ENCODE data around the gene EIF3K.

EIF3K gene

DNA sequence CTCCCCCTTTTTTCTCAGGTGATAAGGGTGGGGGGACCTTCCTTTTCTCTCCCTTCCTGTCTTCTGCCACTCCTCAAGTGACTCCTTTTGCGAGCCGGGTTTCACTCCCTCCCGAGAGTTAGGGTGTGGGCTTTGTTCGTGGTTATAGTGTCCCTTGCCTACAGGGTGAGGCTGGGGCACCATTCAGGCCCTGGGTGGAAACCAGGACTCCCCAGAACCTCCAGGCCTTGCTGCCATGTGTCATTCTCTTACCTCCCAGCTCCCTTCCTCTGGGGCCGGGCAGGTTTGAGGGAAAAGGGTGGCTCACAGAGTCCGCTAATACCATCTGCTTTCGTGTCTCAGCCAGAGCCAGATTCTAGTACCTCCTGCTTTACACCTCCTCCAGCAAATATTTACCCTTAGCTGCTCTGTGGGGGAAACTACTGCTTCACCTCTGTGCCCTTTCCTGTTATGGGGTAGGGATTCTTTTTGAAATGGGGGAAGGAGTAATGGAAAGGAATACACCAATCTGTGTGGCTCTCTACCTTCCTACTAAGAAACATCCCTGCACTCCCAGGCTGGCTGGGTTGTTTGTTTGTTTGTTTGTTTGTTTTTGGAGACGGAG is 31.3 kb downstream of the EIF3K start:
- no peak for DNase-seq

DNA sequence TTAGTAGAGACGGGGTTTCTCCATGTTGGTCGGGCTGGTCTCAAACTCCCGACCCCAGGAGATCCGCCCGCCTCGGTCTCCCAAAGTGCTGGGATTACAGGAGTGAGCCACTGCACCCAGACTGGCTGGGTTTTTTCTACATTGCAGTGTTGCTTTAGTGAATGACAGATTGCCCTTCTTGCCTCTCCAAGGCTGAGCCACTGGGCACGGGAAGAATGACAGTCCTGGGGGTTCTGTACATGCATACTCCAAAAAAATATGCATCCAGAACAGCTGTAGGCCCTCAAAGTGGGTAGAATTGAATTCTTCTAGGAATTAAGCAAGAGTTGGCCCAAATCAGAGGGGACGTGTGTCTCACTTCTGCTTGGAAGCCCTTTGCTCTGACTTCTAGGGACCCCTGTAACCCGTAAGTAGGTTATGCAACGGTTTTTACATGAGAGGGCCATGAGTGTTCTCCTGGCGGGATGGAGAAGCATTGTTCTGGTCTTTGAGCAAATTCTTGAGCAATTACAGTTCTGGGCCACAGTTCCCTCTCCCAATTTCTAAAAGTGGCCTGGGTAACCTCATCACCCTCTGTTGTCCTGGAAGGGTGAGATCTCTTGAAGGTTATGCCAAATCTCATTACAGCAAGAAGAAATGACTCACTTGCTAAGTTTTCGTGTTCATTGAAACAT is 32.1 kb downstream of the EIF3K start:
- peak; percentile 61 for DNase-seq

DNA sequence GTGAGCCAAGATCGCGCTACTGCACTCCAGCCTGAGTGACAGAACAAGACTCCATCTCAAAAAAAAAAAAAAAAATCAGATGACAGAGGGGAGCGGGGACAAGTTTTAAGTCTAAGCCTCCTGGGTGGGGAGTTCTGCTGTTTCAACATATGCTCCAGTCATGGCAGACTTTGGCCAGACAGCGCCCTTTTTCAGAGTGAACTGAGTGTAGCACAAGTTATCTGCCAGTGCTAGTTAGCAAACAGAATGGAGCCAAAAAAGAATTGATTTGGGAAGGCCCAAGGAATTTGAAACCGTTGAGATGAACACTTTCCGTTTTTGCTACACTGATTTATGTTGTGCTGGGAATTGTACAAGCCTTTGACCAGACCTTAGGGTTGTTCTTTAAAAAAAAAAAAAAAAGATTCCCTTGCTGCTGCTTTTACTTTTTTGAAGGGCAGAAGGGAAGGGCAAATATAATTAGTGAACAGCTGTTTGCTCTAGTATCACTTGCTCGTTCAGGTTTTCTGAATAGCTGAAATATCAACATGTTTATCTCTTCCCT is 34.1 kb downstream of the EIF3K start:
- no peak for DNase-seq

DNA sequence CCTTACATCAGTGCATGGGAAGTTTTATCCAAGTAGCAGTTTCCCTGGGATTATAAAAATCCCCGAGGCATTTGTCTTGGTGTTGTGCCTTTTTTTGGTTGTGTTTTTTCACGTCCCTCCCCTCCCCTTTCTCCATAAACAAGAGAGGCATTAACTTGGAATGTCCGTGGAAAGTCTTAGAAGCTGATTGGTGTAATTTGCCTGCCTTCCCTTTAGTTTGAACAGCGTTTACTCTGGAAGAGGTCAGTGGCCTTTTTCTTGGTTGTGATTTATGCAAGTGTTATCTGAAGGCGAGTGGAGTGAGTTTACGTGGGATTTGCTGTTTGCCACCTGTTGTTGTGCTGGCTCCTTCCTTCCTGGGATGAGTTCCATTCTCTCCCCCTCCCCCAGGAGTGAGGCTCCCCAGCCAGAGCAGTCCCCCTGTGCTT is 35.7 kb downstream of the EIF3K start:
- peak; percentile 63 for DNase-seq

DNA sequence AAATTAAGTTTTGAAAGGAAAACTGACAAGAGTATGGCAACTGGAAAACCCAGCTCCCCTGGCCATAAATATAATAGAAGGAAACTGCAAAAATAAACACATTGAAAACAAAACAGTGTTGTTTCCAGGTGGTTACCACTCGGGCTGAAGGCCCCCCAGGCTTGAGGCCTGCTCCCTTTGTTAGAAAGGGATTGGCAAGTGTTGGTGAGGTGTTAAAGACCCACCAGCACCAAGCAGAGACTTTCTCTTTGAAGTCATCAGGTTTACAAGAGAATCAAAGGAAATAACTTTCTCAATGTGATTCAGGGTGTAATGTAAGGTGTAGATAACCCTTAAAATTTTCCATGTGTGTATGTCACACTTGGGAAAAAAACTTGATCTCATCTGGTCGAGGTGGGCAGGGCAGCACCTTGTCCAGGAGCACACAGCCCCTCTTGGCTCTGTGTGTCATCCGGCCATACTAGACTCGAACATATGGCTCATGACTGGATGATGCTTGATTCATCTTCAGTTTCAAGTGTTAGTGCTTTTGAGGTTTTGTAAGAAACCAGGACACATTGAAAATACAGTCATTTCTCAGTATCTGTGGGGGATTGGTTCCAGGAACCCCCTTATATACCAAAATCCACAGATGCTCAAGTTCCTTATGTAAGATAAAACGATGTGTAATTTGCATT is 36.3 kb downstream of the EIF3K start:
- no peak for DNase-seq

DNA sequence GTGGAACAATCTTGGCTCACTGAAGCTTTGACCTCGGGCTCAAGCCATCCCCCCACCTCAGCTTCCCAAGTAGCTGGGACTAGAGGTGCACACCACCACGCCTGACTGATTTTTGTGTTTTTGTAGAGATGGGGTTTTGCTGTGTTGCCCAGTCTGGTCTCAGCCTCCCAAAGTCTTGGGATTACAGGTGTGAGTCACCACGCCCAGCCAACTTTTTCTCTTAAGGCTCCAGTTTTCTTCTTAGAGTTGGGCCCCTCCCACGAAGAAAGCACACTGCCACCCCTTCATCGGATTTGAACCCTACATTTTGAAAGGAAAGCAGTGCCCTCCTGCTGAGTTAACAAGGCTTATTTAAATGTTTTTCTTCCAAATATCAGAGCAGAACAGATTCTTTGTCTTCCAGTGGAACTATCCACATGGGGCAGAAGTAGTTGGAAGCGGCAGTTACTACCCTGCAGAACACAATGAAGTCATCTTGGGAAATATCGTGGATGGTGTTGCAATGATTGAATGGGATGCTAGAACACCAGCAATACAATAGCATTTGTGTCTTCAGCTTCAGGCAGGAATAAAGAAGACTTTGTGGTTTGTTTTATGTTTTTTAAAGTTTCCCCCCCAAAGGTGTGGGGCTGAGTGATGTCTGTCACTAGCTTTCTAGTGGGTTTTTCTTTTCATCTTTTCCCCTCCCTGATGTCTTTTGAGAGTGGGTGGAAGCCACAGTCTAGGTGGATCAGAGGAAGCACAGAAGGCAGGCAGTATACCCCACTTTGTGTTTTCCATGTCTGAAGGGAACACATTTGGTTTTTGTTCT is 37.4 kb downstream of the EIF3K start:
- DNase-seq, result peak; percentile 75

DNA sequence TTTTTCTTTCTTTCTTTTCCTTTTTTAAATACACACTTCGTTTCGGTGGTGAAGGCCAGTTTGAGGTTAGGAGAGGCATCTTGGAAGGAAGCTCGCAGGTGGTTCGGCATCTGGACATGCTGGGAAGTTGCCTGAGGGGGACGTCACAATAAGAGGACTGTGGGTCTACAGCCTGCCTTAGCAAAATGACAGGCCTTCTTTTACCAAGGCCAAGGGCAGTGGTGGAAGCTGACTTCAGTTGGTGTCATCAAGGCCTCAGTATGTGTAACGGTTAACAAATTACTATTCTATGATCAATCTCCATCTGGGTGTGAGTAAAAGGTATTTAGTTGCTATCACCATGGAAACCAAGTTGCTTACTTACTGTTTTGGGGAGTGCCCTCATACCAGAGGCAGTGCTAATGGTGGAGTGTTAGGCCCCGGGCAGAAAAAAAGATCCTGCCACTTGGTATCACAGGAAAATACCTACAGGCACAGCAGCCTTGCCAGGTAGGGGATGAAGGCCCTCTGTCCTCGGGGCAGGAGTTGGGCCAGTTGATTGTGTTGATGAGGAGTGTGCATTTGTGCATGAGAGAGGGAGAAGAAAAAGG is 38.7 kb downstream of the EIF3K start:
- peak; percentile 88 for DNase-seq

DNA sequence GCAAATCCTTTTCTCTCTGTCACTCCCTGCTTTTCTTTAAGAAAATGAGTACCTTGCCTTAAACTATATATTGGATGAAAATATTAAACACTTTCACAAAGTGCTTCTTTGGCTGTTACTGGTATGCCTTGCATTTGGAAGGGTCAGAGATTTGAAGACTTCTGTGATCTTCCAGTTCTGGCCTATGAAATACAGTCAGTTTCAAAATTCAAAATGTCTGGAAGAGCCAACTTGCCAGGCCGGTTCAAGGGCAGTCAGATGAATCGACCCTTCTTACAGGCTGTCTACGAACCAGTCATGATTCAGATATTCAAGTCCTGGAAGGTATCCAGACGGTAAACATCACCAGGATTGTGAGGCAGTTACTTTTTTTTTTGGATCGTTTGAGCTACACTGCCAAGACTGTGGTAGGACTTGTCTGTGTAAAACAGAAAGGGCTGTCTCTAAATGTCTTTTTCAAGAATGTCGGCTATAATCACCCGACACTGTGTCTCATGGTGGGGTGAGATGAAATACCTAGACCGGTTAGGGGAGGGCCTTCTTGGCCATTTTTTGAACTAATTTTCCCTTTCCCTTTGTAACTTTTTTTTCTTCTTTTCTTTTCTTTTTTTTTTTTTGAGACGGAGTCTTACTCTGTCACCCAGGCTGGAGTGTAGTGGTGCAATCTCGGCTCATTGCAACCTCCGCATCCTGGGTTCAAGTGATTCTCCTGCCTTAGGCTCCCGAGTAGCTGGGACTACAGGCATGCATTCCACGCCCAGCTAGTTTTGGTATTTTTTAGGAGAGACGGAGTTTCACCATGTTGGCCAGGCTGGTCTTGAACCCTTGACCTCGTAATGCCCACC is 39.7 kb downstream of the EIF3K start:
- DNase-seq, result peak; percentile 100

DNA sequence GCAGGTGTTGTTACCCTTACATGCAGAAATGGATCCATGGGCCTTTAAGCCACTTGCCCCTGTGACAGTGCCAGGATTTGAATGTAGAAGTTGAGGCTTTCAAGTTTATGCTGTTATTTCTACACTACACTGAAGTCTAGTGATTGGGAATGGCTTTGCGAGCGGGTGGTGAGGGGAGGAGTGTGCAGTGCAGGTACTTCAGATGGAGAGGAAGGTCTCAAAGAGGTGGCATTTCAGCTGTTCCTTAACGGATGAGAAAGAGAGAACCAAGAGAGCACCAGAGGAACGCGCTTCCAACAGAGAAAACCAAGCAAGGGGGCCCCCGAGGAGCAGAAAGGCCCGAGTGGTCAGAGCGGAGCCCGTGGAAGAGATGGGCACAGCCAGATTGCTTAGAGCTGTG is 41.7 kb downstream of the EIF3K start:
- DNase-seq, result no peak

DNA sequence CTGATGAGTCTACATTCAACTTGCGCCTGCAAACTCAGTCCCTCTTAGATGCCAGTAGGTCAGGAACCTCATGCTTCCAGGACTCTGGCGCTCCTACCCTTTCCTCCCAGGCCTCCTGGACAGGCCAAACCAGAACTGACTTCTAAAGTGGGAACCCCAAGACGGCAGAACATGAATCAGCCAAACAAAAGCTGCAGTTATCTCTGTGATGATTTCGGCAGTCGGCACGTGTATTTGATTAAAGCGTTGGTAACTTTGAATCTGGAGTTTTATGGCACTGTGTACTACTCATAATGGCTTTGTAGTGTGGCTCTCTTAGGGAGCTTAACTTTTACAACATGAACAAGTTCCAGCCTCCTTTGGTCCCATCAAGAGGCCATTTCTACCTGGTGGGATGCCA is 42.1 kb downstream of the EIF3K start:
- no peak for DNase-seq

DNA sequence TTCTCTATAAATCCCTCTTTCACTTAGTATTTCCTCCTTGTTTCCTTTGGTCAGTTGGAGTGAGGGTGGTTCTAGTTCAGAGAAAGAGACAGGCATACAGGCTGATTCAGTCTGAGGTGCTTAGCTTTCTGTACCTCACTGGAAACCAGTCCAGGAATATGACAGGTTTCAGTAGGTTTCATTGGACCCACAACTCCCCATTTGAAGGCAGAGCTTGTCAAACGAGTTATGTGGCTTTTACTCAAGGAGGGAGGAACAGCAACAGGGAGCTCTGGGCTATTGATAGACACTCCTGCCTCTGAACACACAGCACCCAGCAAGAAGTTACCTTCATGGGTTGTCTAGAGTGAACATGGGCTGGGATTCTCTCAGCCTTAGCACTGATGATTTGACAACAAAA is 43.0 kb downstream of the EIF3K start:
- no peak for DNase-seq

DNA sequence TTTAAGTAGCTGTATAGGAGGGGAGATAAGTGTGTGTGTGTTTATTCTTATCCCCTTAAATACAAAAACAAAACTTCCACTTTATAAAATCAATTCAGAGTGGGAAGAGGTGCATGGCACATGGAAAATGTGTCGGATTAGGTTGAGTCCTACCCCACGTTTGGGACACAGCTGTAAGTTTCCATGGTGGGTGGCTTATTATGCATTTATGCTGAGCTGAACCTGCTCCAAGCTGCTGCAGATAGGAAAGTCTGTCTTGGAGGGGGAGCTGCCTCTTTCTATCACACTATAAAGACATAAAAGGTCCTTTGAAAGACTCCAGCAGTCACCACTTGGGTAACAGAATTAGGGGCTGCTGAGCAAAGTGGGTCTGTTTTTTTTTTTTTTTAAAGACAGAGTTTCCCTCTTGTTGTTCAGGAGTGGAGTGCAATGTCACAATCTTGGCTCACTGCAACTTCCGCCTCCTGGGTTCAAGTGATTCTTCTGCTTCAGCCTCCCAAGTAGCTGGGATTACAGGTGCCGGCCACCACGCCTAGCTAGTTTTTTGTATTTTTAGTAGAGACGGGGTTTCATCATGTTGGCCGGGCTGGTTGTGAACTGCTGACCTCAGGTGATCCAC is 43.7 kb downstream of the EIF3K start:
- DNase-seq, result no peak

DNA sequence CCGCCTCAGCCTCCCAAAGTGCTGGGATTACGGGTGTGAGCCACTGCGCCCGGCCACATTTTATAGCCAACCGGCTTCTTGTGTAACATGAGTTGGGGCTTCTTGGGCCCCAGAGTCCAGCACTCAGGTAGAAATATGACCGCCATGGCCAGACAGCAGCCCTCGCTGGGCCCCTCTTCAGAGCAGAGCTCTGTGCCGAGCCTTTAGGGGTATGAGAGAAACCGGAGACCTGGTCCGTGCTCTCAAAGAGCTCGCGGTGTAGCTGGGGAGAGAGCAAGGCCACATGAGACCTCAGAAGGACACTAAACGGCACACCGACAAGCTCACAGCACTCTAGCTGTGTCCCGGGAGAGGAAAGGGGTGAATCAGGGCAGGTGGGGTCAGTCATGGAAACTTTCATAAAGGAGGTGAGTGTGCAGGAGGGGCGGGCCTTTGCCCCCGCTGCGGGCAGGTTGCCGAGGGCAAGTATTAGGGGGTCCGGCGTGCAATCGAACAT is 44.2 kb downstream of the EIF3K start:
- DNase-seq, result no peak

DNA sequence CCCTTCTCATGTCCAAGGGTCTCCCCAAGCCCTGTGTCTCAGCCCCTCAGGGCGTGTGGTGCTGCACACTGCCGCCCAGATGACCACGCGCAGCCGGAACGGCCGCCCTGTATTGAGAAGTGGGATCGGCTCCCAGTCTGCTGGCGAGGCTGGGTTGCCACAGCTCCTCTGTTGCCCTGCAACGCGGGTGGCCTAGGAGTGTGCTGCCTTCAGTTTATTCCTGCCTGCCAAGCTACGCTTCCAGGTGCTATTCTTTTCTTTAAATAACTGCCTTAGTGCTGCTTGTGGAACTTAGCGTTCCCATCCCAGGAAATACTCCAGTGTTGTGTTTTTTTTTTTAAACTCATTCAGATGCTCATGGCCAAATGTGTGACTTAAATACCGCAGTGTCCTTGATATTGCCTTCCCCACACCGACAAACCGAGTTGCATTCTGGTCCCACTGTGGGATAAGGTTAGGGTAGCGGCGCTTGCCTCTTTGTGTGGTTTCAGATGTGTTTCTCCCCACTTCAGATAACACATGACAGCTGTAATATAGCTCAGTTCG is 45.0 kb downstream of the EIF3K start:
- no peak for DNase-seq

DNA sequence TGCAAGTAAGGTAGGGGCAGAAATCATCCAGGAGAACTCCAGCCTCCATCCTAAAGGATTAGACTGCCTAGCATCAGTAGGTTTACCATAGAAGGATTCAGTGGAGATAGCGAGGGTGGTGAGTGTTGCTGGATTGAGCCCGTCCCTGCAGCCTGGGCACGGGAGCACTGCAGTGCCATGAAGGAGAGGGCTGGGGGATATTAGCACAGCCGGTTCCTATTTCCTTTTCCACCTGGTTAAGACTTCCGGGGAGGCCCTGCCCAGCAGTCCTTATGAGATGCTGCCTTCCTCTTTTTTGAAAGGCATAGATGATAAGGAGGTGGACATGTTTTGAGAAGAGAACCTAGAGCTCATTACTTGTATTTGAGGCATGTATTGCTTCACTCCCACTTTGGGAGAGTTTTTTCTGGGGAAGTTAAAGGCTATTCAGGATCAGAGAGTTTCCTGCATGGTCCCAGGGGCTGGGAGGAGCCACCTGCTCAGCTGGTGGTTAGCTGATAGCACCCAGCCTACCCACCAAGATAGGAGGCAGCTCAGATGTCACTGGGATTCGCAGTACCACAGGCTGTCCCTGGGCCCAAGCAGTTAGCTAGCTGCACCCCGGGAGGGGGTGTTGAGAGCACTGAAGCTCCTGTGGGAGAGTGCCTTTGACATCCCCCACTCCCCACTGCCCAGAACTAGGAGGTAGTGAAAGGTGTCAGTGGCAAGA is 45.7 kb downstream of the EIF3K start:
- DNase-seq, result no peak

DNA sequence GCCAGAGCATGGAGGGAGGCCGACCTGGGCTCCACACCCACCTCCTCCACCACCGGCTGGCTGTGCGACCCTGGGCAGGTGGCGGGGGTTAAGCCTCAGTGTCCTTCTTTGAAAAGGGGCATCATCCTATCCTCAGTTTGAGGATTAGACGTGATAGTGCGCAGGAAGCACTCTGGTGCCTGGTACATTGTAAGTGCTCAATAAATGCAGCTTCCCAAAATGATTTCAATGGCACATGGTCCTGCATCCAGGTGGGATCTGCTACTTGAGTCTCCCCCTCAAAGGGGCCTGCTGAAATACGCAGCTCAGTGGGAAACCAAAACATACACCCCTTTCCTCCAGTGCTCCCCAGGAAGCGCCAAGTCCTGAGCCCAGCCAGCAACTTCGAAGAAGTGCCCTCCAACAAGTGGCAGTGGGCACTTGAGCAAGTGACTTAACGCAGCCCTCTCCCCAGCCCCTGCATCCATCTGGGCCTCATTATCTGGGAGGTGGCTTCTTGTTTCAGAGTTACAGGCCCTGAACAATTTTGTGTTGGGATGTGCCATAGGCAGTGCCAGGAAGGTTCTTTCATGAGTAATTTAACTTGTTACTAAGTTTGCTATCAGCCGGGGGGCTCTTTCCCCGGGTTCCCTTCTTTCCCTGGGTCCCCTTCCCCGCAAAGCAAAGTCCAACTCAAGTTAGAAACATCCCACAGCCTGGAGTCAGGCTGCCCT is 46.4 kb downstream of the EIF3K start:
- peak; percentile 48 for DNase-seq

DNA sequence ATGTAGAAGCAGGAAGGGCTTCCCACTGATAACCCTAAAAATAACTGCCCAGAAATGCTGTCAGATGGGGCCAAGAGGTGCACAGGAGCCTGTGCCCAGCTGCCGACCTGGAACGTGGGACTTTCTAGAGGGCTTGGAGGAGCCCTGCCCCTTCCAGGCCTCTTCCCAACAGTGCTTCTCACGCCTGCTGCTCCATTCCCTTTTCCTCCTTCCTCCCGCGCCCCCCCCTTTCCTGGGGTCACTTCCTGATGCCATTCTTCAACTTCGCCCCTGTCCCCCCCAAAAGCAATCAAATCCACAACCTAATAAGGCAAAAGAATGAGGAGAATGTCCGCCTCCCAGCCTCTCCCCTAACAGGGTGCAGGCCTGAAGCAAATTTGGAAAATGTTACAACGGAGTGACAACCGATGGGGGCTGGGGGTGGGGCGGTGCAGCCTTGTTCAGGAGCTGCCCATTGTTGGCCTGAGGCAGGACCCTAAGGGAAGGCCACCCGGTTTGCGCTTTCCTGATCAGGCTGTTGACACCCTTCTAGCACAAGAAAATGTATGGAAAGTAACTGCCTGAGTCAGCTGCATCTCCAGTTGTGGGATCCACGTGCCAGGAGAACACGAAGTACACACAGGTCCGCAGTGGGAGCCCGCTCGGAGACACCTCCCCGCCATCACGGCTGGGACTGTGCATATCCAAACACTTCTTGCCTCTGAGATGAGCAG is 47.1 kb downstream of the EIF3K start:
- DNase-seq, result peak; percentile 99
